K562 (cell line): ENCODE measurements around the gene OR8D4. TPM values are rescaled to one million over a fixed set of nuclear protein-coding genes. Genes with fewer than 3 reads are reported as not detected.

Source experiments
- ETS1 ChIP-seq: conservative IDR thresholded peaks from 2 replicates; pipeline ENCODE4 v1.6.1; 2011; ENCODE audit warnings: low read depth, mild to moderate bottlenecking, low read length; ENCODE audit not compliant: control insufficient read depth
- ZBTB49 ChIP-seq: sonication (generic); formaldehyde crosslinking; IDR thresholded peaks from 2 replicates; pipeline ENCODE4 v1.8.0; 2022; ENCODE audit warnings: missing genetic modification reagents, mild to moderate bottlenecking, borderline replicate concordance
- polyA plus RNA-seq, 8 experiments: library from polyadenylated mRNA; depleted of rRNA in 4 of 8; stranded (reverse) in 5 of 8; unstranded in 3 of 8; fragments of >200 nt; fragmentation: Nextera tagmentation in 2 of 8; fragmentation: Illumina TruSeq in 1 of 8; extraction: Ambion mirVana in 2 of 8; extraction: Trizol in 1 of 8; gene quantifications; 2 replicates each; pipeline versions ENCODE4 v1.2.1 to v1.2.3, GENCODE V29; 2011 to 2014; ENCODE audit warnings: inconsistent platforms in 1 of 8, missing spikeins in 1 of 8
- total RNA-seq, 7 experiments: library from RNA; depleted of rRNA in 6 of 7; stranded (reverse); fragments of >200 nt in 6 of 7; fragmentation: Illumina TruSeq in 2 of 7; extraction: Trizol in 2 of 7; gene quantifications; 2 replicates each; pipeline versions ENCODE4 v1.2.1 to v1.2.3, GENCODE V29; 2011 to 2021; ENCODE audit warnings: low replicate concordance in 1 of 7
- TF ChIP-seq, protein P1 (sequence below): fragments of 450-650 bp; IDR thresholded peaks from 2 replicates; pipeline ENCODE4 v1.6.1; 2016; ENCODE audit warnings: low read depth
- TF ChIP-seq, protein P2 (sequence below): fragments of 450-650 bp; IDR thresholded peaks from 2 replicates; pipeline ENCODE4 v1.6.1; 2017; ENCODE audit warnings: antibody characterized with exemption
- TF ChIP-seq, protein P3 (sequence below): IDR thresholded peaks from 2 replicates; pipeline ENCODE4 v1.6.1; 2012; ENCODE audit warnings: low read depth, low read length, improper control_type of control experiment, borderline replicate concordance
- TF ChIP-seq, protein P4 (sequence below): fragments of 450-650 bp; formaldehyde crosslinking; IDR thresholded peaks from 2 replicates; pipeline ENCODE4 v1.4.0; 2020; ENCODE audit warnings: mild to moderate bottlenecking, moderate library complexity

The OR8D4 gene
- total and polyA plus RNA-seq, 9 of the 15 experiments (the other 6 are each of a cell fraction or from before 2014, with no cell fraction given), result not detected

- TF ChIP-seq, protein P1, sequence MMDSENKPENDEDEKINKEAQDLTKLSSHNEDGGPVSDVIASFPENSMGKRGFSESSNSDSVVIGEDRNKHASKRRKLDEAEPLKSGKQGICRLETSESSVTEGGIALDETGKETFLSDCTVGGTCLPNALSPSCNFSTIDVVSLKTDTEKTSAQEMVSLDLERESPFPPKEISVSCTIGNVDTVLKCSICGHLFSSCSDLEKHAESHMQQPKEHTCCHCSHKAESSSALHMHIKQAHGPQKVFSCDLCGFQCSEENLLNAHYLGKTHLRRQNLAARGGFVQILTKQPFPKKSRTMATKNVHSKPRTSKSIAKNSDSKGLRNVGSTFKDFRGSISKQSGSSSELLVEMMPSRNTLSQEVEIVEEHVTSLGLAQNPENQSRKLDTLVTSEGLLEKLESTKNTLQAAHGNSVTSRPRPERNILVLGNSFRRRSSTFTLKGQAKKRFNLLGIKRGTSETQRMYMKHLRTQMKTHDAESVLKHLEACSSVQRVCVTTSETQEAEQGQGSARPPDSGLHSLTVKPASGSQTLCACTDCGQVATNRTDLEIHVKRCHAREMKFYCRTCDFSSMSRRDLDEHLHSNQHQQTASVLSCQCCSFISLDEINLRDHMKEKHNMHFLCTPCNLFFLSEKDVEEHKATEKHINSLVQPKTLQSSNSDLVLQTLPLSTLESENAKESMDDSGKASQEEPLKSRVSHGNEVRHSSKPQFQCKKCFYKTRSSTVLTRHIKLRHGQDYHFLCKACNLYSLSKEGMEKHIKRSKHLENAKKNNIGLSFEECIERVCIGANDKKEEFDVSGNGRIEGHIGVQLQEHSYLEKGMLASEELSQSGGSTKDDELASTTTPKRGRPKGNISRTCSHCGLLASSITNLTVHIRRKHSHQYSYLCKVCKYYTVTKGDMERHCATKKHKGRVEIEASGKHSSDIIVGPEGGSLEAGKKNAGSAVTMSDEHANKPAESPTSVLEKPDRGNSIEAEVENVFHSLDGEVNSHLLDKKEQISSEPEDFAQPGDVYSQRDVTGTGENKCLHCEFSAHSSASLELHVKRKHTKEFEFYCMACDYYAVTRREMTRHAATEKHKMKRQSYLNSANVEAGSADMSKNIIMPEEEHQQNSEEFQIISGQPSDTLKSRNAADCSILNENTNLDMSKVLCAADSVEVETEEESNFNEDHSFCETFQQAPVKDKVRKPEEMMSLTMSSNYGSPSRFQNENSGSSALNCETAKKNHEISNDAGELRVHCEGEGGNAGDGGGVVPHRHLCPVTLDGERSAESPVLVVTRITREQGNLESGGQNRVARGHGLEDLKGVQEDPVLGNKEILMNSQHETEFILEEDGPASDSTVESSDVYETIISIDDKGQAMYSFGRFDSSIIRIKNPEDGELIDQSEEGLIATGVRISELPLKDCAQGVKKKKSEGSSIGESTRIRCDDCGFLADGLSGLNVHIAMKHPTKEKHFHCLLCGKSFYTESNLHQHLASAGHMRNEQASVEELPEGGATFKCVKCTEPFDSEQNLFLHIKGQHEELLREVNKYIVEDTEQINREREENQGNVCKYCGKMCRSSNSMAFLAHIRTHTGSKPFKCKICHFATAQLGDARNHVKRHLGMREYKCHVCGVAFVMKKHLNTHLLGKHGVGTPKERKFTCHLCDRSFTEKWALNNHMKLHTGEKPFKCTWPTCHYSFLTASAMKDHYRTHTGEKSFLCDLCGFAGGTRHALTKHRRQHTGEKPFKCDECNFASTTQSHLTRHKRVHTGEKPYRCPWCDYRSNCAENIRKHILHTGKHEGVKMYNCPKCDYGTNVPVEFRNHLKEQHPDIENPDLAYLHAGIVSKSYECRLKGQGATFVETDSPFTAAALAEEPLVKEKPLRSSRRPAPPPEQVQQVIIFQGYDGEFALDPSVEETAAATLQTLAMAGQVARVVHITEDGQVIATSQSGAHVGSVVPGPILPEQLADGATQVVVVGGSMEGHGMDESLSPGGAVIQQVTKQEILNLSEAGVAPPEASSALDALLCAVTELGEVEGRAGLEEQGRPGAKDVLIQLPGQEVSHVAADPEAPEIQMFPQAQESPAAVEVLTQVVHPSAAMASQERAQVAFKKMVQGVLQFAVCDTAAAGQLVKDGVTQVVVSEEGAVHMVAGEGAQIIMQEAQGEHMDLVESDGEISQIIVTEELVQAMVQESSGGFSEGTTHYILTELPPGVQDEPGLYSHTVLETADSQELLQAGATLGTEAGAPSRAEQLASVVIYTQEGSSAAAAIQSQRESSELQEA, result no peak
- TF ChIP-seq, protein P2, sequence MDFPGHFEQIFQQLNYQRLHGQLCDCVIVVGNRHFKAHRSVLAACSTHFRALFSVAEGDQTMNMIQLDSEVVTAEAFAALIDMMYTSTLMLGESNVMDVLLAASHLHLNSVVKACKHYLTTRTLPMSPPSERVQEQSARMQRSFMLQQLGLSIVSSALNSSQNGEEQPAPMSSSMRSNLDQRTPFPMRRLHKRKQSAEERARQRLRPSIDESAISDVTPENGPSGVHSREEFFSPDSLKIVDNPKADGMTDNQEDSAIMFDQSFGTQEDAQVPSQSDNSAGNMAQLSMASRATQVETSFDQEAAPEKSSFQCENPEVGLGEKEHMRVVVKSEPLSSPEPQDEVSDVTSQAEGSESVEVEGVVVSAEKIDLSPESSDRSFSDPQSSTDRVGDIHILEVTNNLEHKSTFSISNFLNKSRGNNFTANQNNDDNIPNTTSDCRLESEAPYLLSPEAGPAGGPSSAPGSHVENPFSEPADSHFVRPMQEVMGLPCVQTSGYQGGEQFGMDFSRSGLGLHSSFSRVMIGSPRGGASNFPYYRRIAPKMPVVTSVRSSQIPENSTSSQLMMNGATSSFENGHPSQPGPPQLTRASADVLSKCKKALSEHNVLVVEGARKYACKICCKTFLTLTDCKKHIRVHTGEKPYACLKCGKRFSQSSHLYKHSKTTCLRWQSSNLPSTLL, result no peak
- TF ChIP-seq ETS1 (no peak), ZBTB49 (no peak)
- TF ChIP-seq, protein P3, sequence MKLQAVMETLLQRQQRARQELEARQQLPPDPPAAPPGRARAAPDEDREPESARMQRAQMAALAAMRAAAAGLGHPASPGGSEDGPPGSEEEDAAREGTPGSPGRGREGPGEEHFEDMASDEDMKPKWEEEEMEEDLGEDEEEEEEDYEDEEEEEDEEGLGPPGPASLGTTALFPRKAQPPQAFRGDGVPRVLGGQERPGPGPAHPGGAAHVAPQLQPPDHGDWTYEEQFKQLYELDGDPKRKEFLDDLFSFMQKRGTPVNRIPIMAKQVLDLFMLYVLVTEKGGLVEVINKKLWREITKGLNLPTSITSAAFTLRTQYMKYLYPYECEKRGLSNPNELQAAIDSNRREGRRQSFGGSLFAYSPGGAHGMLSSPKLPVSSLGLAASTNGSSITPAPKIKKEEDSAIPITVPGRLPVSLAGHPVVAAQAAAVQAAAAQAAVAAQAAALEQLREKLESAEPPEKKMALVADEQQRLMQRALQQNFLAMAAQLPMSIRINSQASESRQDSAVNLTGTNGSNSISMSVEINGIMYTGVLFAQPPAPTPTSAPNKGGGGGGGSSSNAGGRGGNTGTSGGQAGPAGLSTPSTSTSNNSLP, result no peak
- TF ChIP-seq, protein P4, sequence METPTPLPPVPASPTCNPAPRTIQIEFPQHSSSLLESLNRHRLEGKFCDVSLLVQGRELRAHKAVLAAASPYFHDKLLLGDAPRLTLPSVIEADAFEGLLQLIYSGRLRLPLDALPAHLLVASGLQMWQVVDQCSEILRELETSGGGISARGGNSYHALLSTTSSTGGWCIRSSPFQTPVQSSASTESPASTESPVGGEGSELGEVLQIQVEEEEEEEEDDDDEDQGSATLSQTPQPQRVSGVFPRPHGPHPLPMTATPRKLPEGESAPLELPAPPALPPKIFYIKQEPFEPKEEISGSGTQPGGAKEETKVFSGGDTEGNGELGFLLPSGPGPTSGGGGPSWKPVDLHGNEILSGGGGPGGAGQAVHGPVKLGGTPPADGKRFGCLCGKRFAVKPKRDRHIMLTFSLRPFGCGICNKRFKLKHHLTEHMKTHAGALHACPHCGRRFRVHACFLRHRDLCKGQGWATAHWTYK (CRISPR knock-in tag), result no peak
Observed at GRCh38 chr11:123852321-123852720, 49.6 kb upstream of the OR8D4 start (continued).
